Uterus (tissue), 4 donors: ENCODE results near the gene RASGRF1. TPM values are rescaled to one million over a fixed set of nuclear protein-coding genes. Genes with fewer than 3 reads are reported as not detected.

Source experiments
- DNase-seq, 2 donors: peaks; one replicate each; pipeline ENCODE4 v3.0.0-alpha.2; 2019 to 2020
- H3K27ac ChIP-seq, 2 donors: fragments of 200-600 bp; sonication (generic); 1 replicate in 1 of 2; 2 replicates in 1 of 2; pipeline ENCODE4 v1.5.1; 2016 to 2018
- H3K27me3 ChIP-seq, 2 donors: fragments of 200-600 bp; sonication (generic); one replicate each; pipeline ENCODE4 v1.5.1; 2018 to 2019; ENCODE audit warnings: control low read depth in 1 of 2
- H3K36me3 ChIP-seq, 2 donors: fragments of 200-600 bp; sonication (generic); one replicate each; pipeline ENCODE4 v1.5.1; 2019; ENCODE audit warnings: control low read depth in 1 of 2
- H3K4me1 ChIP-seq, 2 donors: fragments of 200-600 bp; sonication (generic); one replicate each; pipeline ENCODE4 v1.5.1; 2018 to 2019; ENCODE audit warnings: control low read depth in 1 of 2
- H3K4me3 ChIP-seq, 2 donors: fragments of 200-600 bp; sonication (generic); 1 replicate in 1 of 2; 2 replicates in 1 of 2; pipeline ENCODE4 v1.5.1; 2018 to 2019; ENCODE audit warnings: mild to moderate bottlenecking in 1 of 2
- H3K9me3 ChIP-seq, 2 donors: fragments of 200-600 bp; sonication (generic); one replicate each; pipeline ENCODE4 v1.5.1; 2019; ENCODE audit warnings: control low read depth in 1 of 2
- CTCF ChIP-seq, 4 experiments: fragments of 200-600 bp in 2 of 4; fragments of 450-650 bp in 2 of 4; sonication (generic) in 2 of 4; IDR thresholded peaks; one replicate each; pipeline ENCODE4 v1.5.1; 2016 to 2019; ENCODE audit warnings: antibody characterized with exemption in 4 of 4, mild to moderate bottlenecking in 2 of 4, moderate library complexity in 1 of 4
- POLR2A ChIP-seq, 2 donors: fragments of 450-650 bp; IDR thresholded peaks; one replicate each; pipeline ENCODE4 v1.6.1; 2016; ENCODE audit warnings: antibody characterized with exemption in 2 of 2, mild to moderate bottlenecking in 1 of 2, moderate library complexity in 1 of 2
- intact Hi-C: fragments of 100-400 bp; cut with DNase I; formaldehyde crosslinking; loops from one replicate; pipeline ENCODE4 v1.15.1; 2023; ENCODE audit warnings: low total_unique reads
- total RNA-seq, 4 donors: library from RNA; depleted of rRNA in 3 of 4; stranded (reverse); fragments of >200 nt in 3 of 4; gene quantifications; one replicate each; pipeline versions ENCODE4 v1.1.0 to v1.2.4, GENCODE V29; 2014 to 2023
- donor health status: DM: yes; HTN: yes; CAD: no.

Gene RASGRF1
- total RNA-seq, 4 donors from 2014 or later, result 0.21 to 3.4 (median 1.8) TPM; not detected in 1

GRCh38 chr15:78921517-78921916 lies 169.1 kb downstream of the RASGRF1 start:
- Histone ChIP-seq H3K36me3 (no peaks in the 10 kb centered on the region), H3K27me3 (no peaks in the 10 kb centered on the region), H3K4me3 (no peak overlapping the region), H3K4me1 (peaks cover 0 to 5% of the 10 kb centered on the region in 2 donors), H3K27ac (no peak overlapping the region), H3K9me3 (no peaks in the 10 kb centered on the region)
- intact Hi-C loops, result no loop called here
- no peak for TF ChIP-seq POLR2A (IDR thresholded peaks at IDR 0.05)
- TF ChIP-seq CTCF (IDR thresholded peaks at IDR 0.05), result no peak
- no peak for DNase-seq

GRCh38 chr15:78917888-78918287 lies 172.7 kb downstream of the RASGRF1 start:
- Histone ChIP-seq H3K4me1 (peaks cover 13 to 15% of the 10 kb centered on the region in 2 donors), H3K36me3 (no peaks in the 10 kb centered on the region), H3K9me3 (no peaks in the 10 kb centered on the region), H3K4me3 (no peak overlapping the region), H3K27me3 (no peaks in the 10 kb centered on the region), H3K27ac (peak overlapping the region; percentile 72 to 80)
- intact Hi-C loops, result no loop called here
- TF ChIP-seq POLR2A (IDR thresholded peaks at IDR 0.05) (no peak), CTCF (IDR thresholded peaks at IDR 0.05) (no peak)
- no peak for DNase-seq

- Histone ChIP-seq H3K9me3 (no peaks in the 10 kb centered on the region), H3K4me3 (no peak overlapping the region), H3K27me3 (no peaks in the 10 kb centered on the region), H3K27ac (peak overlapping the region; percentile 72 to 80), H3K4me1 (peaks cover 13 to 15% of the 10 kb centered on the region in 2 donors), H3K36me3 (no peaks in the 10 kb centered on the region)
- intact Hi-C loops, result no loop called here
- no peak for DNase-seq
- TF ChIP-seq POLR2A (IDR thresholded peaks at IDR 0.05) (no peak), CTCF (IDR thresholded peaks at IDR 0.05) (no peak)
Measured at GRCh38 chr15:78916088-78916487, 174.5 kb downstream of the RASGRF1 start.

- intact Hi-C loops, result no loop called here
- DNase-seq, result peak; percentile 70 to 80
- Histone ChIP-seq H3K4me1 (peaks cover 13 to 15% of the 10 kb centered on the region in 2 donors), H3K27ac (peak overlapping the region; percentile 72 to 80), H3K36me3 (no peaks in the 10 kb centered on the region), H3K27me3 (no peaks in the 10 kb centered on the region), H3K9me3 (no peaks in the 10 kb centered on the region), H3K4me3 (no peak overlapping the region)
- no peak for TF ChIP-seq POLR2A (IDR thresholded peaks at IDR 0.05)
- TF ChIP-seq CTCF (IDR thresholded peaks at IDR 0.05), result no peak
Measured at GRCh38 chr15:78915341-78916087, 175.1 kb downstream of the RASGRF1 start.

DNA sequence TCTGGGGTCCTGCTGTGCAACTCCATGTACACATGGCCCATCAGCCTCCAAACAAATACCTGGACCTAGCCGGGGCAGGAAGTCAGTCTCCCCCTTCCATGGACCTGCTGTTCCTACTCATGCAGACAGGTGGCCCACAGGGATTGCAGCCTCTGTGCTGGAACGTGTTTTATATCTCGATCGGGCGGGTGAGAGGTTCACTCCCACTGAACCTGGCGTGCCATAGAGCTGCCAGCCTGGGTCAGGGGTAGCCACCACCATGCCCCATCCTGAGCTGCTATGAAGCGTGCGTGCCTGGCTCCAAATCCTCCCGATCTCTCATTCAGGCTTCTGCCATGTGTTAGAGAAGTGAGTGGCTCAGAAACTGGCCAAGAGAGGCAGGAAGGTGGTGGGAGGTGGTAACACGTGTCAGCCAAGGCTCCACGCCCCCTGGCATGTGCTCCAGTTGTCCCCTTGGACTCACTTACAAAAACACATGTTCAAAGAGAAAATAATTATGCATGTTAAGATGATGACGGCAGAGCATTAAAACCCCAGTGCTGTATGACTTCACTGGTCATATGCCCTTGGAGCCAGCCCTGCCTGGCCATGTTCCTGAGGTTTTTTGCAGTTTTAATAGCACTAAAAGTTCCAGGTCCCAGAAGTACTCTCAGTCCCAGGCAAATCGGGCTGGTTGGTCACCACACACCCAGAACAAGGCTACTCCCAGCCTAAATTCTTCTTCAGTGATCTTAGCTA lies 176.4 kb downstream of the RASGRF1 start:
- TF ChIP-seq POLR2A (IDR thresholded peaks at IDR 0.05) (no peak), CTCF (IDR thresholded peaks at IDR 0.05) (peak; percentile 44 to 60 (median 56))
- intact Hi-C loops, result no loop called here
- Histone ChIP-seq H3K9me3 (no peaks in the 10 kb centered on the region), H3K27ac (peak overlapping the region; percentile 72 to 80), H3K36me3 (no peaks in the 10 kb centered on the region), H3K4me3 (no peak overlapping the region), H3K4me1 (peaks cover 13 to 15% of the 10 kb centered on the region in 2 donors), H3K27me3 (no peaks in the 10 kb centered on the region)
- DNase-seq, result peak; percentile 74 to 77
